ENCODE data around the gene EML6.
"Not testable (repeated sequence)": the region's sequence is repeated elsewhere in the genome, so short reads cannot be mapped to it uniquely, and the experiment has no call there.

The EML6 gene

DNA sequence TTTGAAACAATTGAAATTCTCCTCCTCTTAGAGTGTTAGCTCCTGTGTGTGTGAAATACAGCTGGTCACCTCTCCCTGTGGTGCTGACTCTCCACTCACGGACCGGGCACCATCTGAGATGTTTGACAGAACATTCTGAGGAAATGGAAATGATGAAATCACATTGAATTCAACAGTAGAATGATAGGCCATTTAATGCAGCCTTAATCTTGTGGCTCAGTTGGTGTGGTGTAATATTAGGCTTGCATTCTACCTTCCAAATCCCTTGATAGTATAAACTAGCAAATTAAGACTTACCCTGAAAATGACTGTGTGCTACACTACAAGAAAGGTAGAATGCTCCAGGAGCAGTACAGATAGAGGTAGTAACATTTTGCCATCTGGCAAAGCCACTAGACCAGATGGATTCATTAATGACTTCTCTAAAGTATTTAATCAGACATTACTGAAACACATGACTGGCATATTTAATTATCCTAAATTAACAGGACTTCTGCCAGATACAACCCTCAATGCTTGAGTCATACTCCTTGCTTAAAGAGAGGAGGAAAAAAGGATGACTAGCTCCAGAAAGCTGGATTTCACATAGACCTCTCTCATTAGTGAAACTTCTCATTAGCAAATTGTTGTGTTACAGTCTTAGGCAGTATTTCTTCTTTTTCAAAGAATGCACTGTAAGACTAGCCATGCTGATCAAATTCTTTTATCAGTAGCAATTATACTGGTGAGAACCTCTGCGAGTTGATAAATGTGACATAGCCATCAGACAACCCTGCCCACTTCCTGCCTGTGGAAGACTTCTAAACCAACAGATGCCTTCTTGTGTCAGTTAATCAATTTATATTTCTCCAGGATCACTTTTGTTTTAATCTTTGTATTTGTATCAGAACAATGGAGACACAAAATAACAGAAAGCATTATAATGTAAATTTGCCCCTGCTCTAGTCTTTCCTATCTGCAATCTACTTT is 80.6 kb downstream of the EML6 start:
- DNase-seq (ENCODE audit: low read depth, low spot score), result no peak

DNA sequence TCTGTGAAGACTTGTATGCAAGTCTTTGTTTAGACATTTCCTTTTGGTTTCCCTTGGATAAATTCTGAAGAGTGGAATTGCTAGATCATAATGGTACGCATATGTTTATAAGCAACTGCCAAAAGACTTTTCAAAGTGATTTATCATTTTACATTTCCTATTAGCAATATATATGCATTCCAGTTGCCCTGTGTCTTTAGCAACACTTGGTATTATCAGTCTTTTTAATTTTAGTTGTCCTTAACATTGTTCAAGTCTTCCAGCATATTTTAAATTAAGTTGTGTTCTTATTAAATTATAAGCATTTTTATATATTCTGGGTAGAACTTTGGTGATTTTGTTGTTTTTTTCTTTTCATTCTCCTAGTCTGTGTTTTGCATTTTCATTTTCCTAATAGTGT is 81.8 kb downstream of the EML6 start:
- no peak for DNase-seq (ENCODE audit: low read depth, low spot score)

DNA sequence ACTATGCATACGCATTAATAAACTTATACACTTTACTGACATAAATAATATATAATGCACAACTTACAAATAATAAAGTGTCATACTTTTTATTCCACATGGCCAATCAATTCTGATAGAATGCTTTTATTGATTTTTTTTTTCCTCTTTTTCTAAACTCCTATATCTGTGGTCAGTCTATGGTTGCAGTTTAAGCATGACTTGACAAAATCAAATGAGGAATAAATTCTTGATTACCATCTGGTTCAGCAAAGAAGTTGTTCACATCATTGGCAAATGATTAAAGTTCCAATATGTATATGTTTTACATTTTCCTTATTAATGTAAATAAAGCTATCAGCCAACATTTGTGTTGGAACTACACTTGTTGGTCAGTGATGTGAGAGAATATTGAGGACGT is 83.5 kb downstream of the EML6 start:
- DNase-seq (ENCODE audit: low read depth, low spot score), result no peak

DNA sequence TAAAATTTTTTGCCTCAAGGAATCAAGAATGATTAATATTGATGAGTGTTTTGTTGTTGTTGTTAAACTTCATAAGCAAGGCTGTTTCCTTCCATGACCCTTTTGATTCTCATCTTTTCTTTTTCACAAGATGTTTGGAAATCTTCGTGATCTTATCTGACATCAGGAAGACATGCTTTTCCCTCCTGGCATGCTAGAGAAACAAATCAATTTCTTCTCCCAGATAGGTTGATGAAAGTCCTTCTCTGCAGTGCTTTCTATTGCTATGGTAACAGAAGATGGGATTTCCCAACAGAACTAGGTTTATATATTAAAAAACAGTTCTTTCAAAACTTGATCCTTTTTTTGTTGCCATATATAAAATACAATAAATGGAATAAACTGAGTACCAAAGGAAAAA is 85.2 kb downstream of the EML6 start:
- DNase-seq (ENCODE audit: low read depth, low spot score), result no peak

DNA sequence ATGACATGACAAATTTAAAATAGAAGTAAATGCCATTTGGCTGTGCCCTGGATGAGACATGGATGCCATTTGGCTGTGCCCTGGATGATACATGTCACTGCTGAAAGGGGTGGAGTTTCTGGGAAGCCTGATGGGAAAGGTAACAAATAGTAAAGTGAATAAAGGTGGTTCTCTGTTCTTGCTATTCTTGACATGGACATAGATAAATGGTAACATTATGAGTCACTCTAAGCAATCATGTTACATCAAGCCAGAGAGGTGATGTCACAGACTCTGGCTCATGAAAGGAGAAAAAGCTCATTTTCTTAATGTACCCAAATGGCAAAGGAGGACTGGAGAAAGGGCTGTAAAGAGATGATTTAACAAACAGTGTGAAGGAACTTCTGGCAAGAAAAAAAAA is 86.4 kb downstream of the EML6 start:
- DNase-seq (ENCODE audit: low read depth, low spot score), result no peak

DNA sequence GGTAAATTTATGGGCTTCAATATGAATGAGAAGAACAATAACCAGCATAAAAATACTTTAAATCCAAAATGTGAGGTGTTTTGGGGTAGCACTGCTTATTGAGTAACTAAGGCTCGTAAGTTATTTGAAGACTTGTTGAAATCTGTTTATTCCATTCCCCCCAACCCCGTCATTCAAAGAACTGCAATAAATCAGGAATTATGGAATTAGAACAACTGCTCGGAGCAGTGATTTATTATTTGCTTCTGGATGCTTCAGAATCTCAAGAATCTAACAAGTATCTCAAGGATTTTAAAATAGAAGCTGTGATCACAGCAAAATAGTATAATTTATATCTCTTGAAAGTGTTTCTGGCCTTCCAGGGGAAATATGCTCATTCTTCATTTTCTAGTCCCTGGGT is 86.8 kb downstream of the EML6 start:
- no peak for DNase-seq (ENCODE audit: low read depth, low spot score)

DNA sequence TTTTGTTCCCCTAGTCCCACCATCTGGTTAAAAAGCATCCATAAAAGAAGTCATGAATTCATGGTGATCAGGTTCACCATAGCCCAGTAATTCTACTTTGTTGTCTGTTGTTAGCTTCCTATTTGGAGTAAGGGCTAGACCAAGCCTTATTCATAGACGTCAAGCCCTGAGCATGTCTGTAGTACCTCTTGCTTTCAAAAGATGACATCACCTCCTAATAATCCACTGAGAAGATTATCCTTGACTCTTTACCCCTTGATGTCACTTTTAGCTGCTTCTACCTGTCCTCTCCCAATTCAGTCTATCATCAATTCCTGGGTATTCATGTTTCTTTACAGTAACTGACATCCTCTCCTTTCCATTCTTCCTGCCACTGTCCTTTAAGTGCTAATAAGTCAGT is 90.1 kb downstream of the EML6 start:
- no peak for DNase-seq (ENCODE audit: low read depth, low spot score)

DNA sequence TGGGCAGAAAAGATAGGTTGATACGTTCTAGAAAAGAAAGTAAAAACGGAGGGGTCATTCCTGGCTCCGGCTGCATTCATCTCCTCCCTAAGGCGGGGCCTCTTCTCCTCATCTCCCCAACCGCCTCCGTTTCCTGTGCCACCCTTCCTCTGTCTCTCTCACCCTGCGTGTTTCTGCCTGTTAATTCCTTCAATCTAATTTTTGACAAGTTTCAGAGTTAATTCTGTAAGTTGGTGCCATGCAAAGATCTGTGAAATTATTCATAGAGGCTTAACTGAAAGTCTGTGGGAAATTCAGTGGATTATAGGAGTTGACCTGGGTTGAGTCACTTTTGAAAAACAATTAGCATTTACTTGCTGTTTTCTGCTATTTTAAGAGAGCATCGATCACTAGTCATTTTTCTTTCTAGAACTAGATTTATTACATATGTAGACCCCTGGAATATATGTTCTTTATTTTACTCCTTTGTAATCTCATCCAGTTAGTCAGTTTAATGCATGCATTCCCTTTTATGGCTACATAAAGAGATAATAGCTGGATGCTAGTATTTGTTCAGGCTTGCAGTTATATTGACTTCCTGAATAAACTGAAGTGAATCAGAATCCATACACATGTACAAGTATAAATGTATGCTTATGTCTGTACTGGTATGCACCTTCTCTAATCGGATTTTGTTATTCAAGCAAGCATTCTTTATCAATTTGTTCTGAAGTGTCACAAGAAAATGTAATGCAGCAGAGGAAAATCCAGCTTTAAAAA is 91.1 kb downstream of the EML6 start:
- no peak for DNase-seq (ENCODE audit: low read depth, low spot score)

DNA sequence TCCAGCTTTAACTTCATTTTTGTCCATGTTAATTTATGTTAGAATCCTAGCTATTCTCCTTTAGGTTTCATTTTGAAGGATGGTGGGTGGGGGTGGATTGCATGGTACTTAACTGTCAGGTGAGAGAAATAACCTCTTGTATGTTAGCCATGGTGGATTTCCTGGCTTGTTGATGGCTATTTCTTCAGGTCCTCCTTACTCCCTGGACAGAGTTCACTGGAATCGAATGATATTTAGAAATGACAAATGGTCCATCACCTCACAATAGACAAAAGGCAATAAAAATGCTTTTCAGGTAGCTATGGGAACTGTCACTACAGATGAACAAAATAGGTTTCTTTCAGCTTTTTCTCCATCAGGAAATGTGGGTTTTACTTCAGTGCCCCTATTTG is 91.7 kb downstream of the EML6 start:
- DNase-seq (ENCODE audit: low read depth, low spot score), result no peak

DNA sequence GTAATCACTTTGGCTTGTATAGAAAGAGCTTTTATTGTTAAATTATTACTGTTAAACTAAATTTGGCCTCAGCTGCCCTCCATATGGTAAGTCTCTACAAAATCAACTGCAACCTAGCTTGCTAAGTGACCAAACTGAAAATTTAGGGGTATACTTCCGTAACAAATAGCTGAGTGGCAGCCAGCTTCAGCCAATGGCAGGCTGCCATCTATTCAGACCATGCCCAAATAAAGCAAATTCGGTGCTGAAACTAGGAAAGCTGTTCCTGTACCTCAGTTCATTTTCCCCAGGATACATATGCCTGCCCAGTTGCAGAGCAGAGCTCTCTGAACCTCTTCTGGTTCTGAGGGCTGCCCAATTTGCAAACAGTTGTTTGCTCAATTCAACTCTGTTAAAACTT is 94.8 kb downstream of the EML6 start:
- no peak for DNase-seq (ENCODE audit: low read depth, low spot score)

DNA sequence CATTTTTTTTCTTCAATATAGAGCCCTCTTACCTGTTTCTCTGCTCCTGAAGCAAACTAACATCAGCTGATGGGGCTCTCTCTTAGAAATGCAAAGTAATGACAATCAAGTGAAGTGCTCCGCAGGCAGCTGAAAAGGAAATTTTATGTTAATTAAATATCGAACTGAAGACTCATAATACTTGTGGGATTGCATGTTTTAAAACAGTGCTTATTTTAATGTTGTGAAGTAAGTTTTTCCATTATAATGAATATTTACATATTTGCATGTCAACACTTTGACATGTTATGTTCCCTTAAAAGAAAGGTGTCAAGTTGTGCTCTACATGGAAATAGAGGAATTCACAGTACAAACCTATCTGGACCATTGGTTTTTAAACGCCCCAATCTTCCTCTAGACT is 97.1 kb downstream of the EML6 start:
- DNase-seq (ENCODE audit: low read depth, low spot score), result no peak

DNA sequence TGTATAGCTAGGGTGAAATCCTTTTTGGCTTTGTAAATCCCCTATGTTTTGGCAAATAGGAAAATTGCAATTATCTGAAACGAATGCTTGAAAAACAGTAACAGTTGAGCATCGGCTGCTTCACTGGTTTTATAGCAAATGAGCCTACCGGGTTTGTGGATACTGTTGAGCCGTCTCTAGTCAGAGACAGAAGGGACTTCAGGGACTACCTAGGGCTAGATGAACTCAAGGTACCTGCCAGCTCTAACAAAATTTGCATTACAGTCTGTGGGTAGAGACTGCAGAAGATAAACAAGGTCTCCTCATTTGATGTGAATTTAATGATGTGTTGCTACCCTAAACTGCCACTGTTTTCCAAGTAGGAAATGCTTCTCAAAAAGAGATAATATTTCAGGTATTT is 101.1 kb downstream of the EML6 start:
- DNase-seq (ENCODE audit: low read depth, low spot score), result no peak

DNA sequence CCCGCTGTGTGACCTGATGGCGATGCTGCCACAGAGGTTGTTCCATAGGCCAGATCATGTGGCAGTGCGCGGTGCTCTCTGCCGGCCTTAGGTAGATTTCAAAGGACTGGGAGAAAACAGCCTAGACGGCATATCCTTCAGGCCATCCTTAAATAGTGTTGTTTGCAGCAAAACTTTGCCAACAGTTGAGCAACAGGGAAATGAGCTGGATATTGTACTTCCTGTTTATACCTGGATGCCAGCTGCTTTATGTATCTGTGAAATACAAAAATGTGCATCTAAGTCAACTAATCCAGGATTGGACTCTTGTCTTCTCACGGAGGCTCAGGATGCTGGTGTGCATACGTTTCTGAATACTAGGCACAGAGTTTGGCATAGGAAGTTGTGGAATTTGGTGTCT is 107.1 kb downstream of the EML6 start:
- DNase-seq (ENCODE audit: low read depth, low spot score), result no peak

DNA sequence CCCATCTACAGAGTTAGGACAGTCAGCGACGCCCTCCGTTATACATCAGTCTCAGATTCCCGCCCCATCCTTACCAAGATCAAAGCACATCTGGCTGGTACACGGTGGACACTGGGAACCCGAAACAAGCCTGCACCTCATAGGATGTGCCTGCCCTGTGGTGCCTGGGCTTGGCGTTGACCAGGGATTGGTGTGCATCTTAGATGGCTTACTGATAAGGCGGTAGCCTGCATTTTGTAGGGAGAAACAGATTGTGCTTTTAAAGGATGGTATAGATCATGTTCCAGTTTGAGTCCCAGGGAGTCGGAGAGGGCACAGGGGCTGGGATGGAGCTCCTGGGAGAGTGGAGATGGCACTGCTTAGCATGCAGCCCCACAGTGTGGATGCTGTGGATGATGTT is 108.0 kb downstream of the EML6 start:
- no peak for DNase-seq (ENCODE audit: low read depth, low spot score)

DNA sequence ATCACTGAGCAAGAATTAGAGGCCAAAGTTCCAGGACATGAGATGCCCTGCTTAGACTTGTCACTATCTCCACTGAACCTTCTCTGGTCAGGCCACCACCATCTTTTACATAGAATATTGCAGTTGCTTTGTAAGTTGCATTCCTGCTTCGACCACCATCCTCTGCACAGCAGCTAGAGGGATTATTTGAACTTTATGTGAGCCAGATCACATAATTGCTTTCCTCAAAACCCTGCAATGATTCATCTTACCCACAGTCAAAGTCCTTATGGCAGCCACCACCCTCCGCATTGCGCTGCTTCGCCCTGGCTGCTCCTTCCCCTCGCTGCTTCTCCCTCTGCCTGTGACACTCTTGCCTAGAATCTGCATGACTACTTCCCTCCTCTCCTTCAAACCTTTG is 111.3 kb downstream of the EML6 start:
- DNase-seq (ENCODE audit: low read depth, low spot score), result no peak

DNA sequence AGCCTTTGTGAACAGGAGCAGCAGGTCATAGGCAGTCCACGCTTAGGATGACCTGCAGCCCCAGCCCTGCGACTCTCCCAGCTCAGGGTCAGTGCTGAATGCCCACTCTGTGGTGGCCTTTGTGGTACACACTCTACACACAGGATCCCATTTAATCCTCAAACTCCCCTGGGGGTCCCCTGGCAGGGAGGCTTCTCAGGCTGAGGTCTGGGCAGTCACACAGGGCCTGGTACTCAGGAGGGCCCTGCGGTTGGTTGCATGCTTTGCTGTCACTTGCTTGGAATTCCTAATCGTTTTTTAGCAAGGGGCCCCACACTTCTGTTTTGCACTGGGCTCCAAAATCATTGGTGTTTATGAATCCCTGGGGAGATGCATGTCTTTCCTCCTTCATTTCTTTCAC is 113.0 kb downstream of the EML6 start:
- DNase-seq (ENCODE audit: low read depth, low spot score), result no peak

DNA sequence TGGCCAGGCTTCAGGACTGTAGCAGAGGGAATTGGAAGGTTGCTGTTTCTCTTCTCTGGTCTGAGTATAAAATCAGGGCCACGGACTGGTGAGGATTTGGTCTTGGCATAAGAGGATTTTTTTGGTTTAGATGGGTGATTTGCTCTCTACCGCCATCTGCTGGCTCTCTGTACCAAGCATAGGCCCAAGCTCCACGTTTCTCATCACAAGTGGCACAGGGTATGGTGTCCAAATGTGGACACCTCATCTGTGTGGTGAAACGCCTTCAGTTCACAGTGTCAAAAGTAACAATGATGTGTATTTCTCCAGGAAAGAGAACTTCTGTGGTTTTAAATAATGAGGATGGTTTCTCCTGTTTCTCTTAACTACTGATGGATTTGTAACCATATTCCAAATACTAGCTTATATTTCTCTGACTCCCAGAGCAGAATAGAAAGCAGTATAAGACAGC is 115.1 kb downstream of the EML6 start:
- DNase-seq (ENCODE audit: low read depth, low spot score), result peak; percentile 52

DNA sequence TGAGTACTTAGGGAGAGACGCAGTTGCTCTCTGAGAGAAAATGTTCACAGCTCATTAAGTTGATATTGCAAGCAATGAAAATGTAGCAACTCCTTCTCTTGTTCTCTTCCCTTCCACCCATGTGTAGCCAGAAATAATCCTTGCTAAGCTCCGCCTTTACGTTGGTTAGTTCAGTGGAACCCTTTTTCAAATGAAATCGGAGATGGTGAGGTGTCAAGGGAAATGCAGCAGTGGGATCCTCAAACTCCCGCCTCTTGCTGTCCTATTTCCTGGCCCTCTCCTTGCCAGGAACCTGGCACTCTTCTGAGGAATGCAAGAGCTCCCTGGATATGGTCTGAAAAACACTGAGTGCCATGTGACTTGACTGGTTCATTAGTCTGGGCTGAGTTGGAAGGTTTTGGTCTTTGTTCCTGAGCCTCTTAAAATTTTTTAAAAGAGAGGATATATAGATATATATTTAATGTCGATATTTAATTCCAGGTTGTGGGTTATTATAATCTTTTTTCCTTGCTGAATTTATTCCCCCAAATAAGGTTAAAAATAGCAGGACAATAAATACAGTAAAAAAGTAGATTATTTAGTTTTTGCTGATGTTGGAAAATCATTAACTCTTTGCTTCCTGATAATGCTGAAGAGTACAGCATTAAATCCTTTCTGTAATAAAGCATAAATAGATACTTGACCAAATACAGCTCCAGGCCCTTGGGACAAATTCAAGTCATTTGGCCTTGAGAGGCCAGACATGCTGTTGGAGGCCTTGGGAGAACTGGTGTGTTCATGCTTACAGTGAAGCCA is 116.2 kb downstream of the EML6 start:
- DNase-seq (ENCODE audit: low read depth, low spot score), result no peak

DNA sequence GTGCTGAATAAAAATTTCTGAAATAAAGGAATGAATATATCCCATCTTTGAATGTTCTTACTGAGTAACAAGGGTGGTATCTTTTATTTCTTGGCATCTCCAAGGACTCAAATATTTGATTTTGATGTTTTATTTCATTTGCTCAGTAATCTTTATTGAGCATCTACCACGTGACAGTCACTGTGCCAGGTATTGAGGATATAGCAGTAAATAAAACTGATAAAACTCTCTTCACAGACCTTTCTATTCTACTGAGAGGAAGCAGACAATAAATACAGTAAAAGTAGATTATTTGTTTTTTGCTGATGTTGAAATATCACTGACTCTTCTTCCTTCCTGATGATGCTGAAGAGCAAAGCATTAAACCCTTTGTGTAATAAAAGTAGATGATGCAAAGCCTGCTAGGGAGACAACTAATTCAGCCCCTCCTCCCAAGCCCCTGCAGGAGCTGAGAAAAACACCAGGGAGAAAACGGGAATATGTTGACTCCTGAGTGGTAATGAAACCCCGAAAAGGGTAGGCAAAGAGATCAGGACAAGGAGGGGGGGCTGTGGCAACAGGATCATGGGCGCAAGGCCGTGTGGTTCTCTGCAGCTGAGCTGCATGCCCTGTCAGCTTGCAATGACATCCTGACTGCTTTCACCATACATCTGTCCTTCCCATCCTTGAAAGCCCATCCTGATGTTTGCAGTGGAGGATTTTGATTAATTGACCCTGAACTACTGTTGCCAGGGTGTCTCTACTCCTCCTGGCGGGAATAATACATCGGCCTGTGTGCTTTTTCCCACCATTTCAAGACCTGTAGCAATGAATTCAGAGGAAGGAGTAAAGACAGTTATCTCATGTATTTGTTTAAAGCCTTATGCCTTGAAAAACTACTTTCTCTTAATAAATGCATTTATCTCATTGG is 117.4 kb downstream of the EML6 start:
- no peak for DNase-seq (ENCODE audit: low read depth, low spot score)

DNA sequence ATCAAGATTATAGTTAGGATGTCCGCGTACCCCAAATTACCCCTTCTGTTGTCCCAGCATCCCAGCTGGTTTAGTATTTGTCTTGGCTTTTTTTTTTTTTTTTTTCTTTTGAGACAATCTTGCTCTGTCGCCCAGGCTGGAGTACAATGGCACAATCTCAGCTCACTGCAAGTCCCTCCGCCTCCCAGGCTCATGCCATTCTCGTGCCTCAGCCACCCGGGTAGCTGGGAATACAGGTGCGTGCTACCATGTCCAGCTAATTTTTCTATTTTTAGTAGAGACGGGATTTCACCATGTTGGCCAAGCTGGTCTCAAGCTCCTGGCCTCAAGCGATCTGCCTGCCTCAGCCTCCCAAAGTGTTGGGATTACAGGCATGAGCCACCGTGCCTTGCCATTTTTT is 118.0 kb downstream of the EML6 start:
- not testable (repeated sequence) for DNase-seq (ENCODE audit: low read depth, low spot score)

DNA sequence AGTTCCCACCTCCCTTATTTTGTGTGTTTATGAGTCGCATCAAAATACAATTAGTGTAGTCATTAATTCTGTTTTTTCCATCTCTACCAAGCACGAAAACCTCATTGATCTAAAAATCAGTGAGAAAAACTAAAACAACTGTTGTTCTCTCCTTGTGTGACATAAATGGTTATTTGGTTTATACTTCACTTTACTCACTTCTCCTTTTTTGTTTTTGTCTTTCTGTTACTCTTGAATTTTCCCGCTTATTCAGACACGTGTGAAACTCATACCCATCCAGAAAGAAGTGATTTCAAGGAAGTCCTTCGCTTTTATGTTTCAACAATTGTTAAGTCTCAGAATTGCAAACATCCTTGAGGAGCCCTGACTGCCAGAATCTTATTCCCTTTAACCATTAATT is 121.6 kb downstream of the EML6 start:
- DNase-seq (ENCODE audit: low read depth, low spot score), result no peak

All from smooth muscle cell of the brain vasculature (primary cell).